Measurements from ENCODE around the gene CLC. TPM values are rescaled to one million over a fixed set of nuclear protein-coding genes. Genes with fewer than 3 reads are reported as not detected.
"Not testable (repeated sequence)": the region's sequence is repeated elsewhere in the genome, so short reads cannot be mapped to it uniquely, and the experiment has no call there.

Gene CLC
- total RNA-seq (2014; rRNA removed; shearing (Covaris generic)): not detected in 2 replicates

DNA sequence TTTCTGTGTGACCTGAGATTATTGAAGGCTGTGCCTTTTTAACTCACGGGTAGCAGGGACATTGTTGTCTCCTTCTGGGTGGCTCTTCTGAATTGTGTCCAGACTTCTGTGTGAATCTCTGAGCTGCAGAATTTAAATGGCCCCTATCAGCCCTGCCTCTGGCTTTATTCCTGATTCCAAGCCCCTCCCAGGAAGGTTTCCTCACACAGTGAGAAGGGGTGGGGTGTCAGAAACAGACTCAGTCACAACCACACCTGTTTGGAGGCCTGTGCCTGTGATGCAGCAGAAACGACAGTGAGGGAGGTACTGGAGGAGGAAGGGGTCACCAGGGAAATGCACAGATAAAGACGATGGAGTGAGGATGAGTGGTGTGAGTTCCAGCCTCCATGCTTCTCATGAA lies at the start of gene CLC:
Gene CLC, minus strand, starts transcription at position 139 of the 400 bp plus-strand sequence. Its CDS starts 77 bp downstream, at position 62.
- DNase-seq (ENCODE audit: low read depth): no peak

DNA sequence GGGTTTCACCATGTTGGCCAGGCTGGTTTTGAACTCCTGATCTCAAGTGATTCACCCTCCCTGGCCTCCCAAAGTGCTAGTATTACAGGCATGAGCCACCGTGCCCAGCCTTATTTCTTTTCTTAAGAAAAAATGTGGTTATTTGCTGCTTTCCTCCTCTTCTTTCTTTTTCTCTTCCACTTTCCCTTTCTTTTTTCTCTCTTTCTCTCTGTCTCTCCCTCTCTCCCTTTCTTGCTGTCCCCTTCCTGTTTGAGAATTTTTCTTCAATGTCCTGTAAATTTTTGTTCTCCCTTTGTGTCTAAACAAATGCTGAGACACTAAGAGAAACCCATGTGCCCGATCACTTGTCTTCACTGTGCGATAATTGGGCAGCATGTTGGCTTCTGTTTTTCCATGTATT lies 43.1 kb upstream of the CLC start:
- DNase-seq (ENCODE audit: low read depth): no peak

DNA sequence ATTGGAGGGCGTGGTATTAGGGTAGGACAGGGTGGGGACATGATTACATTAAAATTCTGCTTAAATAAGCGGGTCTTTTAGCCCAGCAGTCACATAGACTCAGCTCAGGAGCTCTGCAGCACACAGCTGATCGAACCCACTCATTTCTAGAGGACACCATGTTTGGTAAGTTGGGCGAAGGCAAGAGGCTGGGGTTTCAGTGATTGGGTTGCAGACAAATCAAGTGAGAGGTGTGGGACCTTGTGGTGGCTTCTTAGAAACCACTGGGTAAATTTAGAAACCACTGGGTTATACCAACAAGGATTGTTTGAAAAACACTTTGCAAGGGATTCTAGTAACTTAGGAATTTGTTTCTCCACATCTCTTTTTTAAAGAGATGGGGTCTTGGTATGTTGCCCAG lies 40.9 kb upstream of the CLC start, which contains the start of gene LEUTX:
Gene LEUTX, plus strand, starts transcription at position 92 of the 400 bp plus-strand sequence. Its CDS starts 67 bp downstream, at position 159.
- DNase-seq (ENCODE audit: low read depth): no peak

DNA sequence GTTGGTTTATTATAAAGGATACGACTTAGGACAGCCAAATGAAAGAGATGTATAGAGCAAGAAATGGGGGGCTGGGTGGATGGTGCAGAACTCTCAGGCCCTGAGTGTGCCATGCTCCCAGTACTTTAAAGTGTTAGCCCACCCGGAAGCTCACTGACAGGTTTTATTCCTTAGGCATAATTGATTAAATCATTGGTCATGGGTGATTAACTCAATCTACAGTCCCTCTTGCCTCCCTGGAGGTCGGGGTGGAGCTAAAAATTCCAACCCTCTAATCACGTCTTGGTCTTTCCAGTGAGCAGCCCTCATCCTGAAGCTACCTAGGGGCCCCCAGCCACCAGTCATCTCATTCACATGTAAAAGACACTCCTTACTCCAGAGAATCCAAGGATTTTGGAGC lies 31.0 kb upstream of the CLC start:
- no peak for DNase-seq (ENCODE audit: low read depth)

DNA sequence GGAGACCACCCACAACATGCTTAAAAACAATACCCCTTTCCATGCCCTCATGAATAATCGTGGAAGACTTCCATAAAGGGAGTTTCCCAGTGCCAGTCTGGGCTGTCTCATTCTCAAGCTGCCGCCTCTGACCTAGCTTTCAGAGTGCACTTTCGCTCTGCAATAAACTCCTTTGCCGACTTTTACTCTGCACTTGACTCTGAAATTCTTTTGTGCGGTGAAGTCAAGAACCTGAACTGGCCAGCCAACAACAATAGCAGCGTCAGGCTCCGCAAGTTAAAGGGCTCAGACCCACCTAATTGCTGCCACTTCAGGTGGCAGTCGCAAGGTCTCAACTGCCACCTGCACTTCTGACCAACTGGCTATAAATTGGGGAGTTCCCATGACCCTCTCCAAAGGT lies 30.5 kb upstream of the CLC start:
- no peak for DNase-seq (ENCODE audit: low read depth)

DNA sequence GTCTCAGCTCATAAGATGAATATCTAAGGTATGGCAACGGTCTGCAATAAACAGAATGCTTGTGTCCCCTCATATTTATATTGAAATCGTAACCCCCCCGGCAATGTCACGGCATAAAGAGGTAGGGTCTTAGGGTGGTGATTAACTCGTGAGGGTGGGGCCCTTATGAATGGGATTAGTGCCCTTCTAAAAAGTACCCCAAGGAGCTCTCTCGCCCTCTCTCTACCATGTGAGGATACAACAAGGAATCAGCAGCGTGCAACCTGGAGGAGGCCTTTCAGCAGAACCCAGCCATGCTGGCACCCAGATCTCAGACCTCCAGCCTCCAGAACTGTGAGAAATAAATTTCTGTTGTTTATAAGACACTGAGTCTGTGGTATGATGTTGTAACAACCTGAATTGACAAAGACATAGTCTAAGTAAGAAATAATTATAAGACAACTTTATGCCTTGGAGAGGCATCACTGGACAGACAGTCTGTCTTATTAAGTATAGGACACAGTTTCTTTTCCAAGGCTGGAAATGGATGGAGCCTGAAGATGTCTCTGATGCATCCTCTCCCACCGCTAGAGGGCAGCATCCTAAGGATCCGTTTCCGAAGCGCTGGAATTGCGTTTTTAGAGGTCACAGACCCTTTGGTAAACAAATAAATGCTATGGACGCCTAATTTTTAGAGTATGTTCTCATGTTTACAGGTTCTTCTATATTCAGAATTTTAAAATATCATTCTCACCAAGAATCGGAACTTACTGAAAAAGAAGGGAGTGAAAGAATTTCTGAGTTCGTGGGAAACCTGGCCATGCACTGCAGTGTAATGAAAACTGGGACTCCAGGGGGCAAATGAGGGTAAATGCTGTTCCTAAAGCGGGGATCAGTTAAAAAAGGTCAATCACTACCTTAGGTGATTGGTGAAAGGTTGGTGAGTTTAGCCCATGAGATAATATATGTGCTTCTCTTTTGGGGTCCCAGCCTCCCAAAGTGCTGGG lies 27.6 kb upstream of the CLC start:
- DNase-seq (ENCODE audit: low read depth): peak; percentile 54

DNA sequence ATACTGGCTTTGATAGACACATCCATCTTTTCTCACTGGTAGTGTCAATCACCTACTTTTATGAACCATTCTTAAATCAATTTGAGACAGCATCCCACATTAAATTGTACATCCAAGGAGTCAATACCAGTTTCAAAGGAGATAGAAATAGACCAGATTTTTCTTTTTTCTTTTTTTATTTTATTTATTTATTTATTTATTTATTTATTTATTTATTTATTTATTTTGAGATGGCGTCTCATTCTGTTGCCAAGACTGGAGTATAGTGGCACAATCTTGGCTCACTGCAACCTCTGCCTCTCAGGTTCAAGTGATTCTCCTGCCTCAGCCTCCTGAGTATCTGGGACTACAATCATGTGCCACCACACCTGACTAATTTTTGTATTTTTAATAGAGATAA lies 24.0 kb upstream of the CLC start:
- not testable (repeated sequence) for DNase-seq (ENCODE audit: low read depth)

DNA sequence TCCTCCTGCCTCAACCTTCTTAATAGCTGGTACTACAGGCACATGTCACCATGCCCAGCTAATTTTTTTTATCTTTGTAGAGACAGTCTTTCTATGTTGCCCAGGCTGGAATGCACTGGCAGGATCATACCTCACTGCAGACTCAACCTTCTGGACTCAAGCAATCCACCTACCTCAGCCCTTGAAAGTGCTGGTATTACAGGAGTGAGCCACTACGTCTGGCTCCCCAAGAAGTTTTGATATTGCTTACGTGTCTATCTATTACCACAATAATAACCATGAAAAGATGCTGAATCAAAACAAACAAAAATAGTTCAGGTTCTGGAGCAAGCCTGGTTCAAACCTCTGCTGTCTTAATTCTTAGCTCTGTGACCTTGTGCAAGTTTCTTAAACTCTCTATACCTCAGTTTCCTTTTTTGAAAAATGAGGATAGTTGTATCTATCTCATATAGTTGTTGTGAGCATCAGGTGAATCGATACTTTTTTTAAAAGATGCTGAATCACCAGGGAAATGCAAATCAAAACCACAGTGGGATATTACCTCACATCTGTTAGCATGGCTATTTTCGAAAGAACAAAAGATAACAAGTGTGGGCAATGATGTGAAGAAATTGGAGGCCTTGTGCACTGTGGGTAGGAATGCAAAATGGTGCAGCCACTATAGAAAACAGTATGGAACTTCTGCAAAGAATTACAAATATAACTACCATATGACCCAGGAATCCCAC lies 21.8 kb upstream of the CLC start:
- DNase-seq (ENCODE audit: low read depth): no peak

DNA sequence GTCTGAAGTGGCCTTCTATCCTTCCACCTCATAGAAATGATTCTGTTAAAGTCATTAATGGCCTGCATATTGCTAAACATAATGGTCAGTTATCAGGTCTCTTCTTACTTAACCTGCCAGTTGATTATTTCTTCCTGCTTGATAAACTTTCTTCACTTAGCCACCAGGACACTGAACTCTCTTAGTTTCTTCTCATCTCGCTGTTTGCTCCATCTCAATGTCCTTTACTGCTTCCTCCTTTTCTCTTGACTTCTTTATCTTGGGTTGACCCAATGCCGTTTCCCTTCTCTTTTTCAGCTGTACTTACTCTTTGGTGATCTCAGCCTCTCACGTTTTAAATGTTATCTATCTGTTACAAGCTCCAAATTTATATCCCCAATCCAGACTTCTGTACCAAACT lies 17.1 kb upstream of the CLC start:
- no peak for DNase-seq (ENCODE audit: low read depth)

DNA sequence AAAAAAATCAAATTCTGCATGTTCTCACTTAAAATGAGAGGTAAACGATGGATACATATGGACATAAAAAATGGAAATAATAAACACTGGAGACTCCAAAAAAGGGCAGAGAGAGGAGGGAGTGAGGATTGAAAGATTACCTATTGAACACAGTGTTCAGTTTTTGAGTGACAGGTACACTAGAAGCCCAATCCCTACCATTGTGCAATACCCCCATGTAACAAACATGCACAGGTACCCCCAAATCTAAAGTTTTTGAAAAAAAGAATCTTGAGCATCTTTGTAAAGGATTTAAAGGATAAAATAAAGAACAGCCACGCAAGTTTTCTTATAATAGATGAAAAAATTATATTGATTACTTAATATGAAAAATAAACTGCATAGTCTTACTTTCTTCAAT lies 16.7 kb upstream of the CLC start:
- DNase-seq (ENCODE audit: low read depth): no peak

DNA sequence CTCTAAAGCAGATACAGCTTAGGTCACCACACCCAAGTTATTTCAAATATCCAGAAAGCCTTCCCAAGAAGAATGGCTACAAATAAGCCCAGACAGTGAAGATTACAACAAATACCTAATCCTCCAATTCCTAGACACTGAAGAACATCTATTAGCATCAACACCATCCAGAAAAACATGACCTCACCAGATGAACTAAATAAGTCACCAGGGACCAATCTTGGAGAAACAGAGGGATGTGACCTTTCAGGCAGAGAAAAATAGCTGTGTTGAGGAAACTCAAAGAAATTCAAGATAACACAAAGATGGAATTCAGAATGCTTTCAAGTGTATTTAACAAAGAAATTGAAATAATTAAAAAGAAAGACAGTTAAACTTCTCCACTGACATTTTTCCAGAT lies 15.0 kb upstream of the CLC start:
- DNase-seq (ENCODE audit: low read depth): no peak

DNA sequence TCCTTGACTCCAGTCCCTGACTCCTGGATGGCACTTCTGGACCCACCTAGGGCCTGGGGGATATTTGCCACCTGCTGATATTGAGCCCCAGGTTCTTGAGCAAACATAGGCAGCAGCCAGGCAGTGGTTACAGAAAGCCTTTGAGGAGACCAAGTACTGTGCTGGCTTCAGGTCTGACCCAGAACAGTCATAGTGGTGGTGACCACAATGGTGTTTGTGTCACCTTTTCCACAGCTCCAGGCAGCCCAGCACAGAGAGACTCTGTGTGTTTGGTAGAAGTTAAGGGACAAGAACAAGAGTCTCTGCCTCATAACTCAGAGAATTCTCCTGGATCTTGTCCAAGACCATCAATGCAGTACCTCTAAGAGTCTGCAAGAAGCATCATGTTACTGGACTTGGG lies 14.6 kb upstream of the CLC start:
- no peak for DNase-seq (ENCODE audit: low read depth)

DNA sequence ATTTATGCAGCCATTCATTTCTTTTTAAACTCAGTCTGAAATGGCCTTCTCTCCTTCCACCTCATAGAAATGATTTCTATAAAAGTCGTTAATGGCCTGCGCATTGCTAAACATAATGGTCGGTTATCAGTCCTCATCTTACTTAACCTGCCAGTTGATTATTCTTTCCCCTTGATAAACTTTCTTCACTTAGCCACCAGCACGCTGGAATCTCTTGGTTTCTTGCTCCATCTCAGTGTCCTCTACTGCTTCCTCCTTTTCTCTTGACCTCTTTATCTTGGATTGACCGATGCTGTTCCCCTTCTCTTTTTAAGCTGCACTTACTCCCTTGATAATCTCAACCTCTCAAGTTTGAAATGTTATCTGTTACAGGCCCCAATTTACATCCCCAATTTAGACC lies 12.2 kb upstream of the CLC start:
- no peak for DNase-seq (ENCODE audit: low read depth)

DNA sequence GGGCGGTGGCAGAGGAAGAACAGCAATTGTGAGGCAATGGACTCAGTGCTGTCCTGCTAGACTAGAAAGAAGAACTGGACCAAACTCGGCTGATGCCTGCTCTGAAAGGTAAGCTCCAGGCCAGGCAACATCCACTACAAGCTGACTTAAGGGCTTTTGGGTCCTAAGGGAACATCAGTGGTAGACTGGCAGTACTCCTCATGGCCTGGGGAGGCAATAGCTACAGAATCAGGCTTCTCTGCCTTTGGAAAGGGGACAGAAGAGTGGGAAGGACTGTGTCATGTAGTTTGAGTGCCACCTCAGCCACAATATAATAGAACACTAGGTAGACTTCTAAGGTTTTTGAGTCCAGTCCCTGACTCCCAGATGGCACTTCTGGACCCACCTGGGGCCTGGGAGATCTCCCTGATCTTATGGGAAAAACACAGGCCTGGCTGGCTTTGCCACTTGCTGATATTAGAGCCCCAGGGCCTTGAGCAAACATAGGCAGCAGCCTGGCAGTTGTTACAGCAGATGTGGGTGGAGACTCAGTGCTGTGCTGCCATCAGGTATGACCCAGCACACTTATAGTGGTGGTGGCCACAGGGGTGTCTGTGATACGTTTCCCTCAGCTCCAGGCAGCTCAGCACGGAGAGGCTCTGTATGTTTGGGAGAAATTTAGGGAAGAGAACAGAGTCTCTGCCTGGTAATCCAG lies 9.2 kb upstream of the CLC start:
- no peak for DNase-seq (ENCODE audit: low read depth)

DNA sequence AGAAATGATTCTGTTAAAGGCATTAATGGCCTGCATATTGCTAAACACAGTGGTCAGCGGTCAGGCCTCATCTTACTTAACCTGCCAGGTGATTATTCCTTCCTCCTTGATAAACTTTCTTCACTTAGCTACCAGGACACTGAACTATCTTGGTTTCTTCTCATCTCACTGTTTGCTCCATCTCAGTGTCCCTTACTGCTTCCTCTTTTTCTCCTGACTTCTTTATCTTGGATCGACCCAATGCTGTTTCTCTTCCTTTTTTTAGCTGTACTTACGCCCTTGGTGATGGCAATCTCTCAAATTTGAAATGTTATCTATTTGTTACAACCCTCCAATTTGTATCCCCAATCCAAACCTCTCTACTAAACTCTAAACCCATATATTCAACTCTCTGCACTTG lies 7.8 kb upstream of the CLC start:
- DNase-seq (ENCODE audit: low read depth): no peak

DNA sequence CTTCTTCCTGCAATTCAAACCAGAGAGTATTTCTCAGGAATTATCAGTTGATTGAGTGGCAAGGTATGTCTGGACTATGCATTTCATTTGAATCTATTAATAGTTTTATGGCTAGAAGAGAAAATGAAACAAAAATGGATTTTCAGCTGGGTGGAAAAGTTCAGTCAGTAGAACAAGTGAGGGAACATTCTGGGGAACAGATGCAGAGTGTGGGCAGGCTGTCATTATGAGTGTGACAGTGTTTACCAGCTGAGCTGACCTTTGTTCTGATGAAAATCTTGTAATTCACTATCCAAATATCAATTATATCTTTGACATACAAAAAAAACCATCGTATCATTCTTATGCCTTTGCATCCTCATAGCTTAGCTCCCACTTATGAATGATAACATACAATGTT lies 2.6 kb upstream of the CLC start:
- no peak for DNase-seq (ENCODE audit: low read depth)

DNA sequence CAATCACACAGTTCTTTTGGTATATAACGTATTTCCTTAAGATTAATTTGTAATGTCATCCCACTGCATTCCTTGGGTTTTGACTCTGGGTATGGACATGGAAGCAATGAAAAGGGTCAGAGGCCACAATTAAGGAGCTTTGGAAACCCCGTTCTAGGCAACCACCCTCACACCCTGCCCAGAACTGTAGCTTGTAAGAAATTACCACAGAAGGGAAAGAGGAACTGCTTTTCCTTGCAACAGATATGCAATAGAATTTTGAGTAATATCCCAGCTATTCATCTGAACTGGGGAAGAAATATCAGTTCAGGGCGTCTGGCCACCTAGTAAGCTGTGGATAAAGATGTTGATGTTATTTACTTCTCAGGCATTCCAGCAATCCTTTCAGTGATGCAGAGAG lies 985 bp upstream of the CLC start:
- no peak for DNase-seq (ENCODE audit: low read depth)

DNA sequence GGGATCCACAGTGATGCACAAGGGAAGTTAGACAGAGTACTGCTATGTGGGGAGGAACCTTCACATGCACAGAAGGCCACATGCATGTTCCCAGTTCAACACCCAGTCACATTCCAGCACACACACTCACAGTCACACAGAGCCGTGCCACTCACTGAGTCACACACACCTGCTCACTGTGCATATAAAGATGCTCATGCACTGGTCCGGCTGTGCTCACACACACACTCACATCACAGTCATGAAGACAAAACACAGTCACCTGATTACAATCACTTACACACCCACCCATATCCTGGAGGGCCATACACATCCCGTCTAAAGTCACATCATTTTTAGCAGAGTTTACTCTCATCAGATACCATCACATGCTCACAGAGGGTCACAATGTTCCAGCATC lies 478 bp downstream of the CLC start:
- no peak for DNase-seq (ENCODE audit: low read depth)

DNA sequence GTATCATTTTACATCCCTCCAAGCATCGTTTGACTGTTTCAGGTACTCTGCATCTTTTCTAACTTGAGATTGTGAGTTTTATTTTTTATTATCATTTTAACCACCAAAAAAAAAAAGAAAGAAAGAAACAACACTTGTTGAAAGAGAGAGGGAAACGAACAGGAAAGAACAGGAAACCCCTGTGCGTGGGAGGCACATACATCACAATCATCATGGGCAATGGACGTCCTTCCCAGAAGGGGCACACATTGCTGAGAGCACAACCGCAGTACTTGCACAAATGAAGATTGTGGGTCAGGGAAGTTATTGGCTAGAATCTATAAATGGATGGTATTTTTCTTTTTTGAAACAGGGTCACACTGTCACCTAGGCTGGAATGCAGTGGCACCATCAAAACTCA lies 1.7 kb downstream of the CLC start:
- DNase-seq (ENCODE audit: low read depth): no peak

DNA sequence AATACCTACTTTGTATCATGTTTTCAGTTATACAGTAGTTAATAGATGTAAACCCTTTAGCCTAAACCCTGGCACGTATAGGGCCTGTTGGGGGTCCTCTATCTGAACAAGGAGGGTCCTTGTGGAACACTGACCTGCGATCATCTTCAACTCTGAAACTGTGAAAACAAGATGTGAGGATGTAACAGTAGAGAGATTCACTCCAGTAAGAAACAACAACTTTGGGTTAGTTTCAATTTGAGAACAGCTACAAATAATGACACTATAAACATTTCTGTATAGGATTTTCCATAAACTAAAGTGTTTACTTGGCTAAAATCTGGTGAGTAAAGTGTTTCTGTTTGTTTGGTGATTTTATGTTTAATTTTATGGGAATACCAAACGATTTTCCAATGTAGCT lies 2.1 kb downstream of the CLC start:
- no peak for DNase-seq (ENCODE audit: low read depth)

DNA sequence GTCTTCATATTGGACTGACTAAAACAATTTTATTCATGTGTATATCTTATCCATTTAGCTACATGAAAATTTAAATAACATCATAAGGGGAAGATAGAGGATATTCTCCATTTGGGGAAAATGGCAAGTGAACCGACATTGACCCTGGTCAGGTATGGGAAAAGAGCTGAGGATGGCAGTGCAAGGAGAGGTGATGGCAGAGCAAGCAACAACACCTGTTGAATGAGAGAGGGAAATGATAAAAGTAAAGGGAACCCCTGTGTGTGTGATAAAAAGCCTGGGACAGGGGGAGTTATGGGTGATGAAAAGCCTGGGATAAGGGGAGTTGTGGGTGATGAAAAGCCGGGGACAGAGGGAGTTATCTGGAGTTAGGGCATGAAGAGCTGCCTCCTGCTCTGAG lies 4.0 kb downstream of the CLC start:
- DNase-seq (ENCODE audit: low read depth): no peak

DNA sequence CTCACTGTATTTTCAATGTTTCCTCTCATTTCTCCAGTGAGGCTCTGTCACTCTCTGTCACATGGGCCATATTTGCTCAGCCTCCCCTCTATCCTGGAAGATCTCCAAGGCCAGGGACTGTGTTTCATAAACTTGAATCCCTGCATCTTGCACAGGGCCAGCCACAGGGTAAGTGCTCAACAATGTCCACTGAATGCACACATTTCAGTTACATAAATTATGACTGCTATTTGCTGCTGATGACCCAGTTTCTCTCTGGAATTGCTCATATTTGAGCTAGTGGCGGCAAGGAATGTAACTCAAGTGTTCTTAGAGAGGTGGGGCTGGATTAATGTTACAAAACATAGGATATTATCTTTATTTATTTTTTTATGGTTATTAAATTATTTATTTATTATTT lies 6.1 kb downstream of the CLC start:
- no peak for DNase-seq (ENCODE audit: low read depth)

Data from RPMI7951 (cell line).